Kidney (tissue), 14 donors: ENCODE data around the gene HDC. TPM values are rescaled to one million over a fixed set of nuclear protein-coding genes. Genes with fewer than 3 reads are reported as not detected.

Experiments
- DNase-seq, 5 donors: peaks; one replicate each; pipeline ENCODE4 v3.0.0-alpha.2; 2013 to 2020
- FAIRE-seq: peaks from 2 replicates; lab custom pipeline; 2012; peaks lifted over from hg19 to GRCh38; lab: Jason Lieb, UNC
- H3K27ac ChIP-seq, 2 donors: one replicate each; pipeline ENCODE4 v1.7.0; 2013; ENCODE audit warnings: low read depth in 2 of 2, low read length in 2 of 2, inconsistent platforms in 1 of 2
- H3K27me3 ChIP-seq: one replicate; pipeline ENCODE4 v1.7.1; 2013; ENCODE audit warnings: low read length, inconsistent platforms; ENCODE audit not compliant: control insufficient read depth, insufficient read depth
- H3K36me3 ChIP-seq, 3 donors: one replicate each; pipeline versions ENCODE4 v1.7.0 to v1.7.1; 2013; ENCODE audit warnings: low read length in 3 of 3, control low read depth in 1 of 3, inconsistent platforms in 1 of 3; ENCODE audit not compliant: insufficient read depth in 3 of 3, control insufficient read depth in 2 of 3
- H3K4me1 ChIP-seq, 3 donors: one replicate each; pipeline versions ENCODE4 v1.7.0 to v1.7.1; 2013; ENCODE audit warnings: low read length in 3 of 3, inconsistent platforms in 1 of 3, low read depth in 1 of 3; ENCODE audit not compliant: control insufficient read depth in 2 of 3, insufficient read depth in 2 of 3
- H3K4me3 ChIP-seq, 3 donors: one replicate each; pipeline versions ENCODE4 v1.7.0 to v1.8.1; 2013; ENCODE audit warnings: low read length in 3 of 3, control low read depth in 1 of 3, inconsistent platforms in 1 of 3
- H3K9ac ChIP-seq, 3 donors: one replicate each; pipeline versions ENCODE4 v1.7.0 to v1.7.1; 2013; ENCODE audit warnings: low read length in 3 of 3, control low read depth in 1 of 3, inconsistent platforms in 1 of 3
- H3K9me3 ChIP-seq, 3 donors: one replicate each; pipeline versions ENCODE4 v1.7.0 to v1.7.1; 2013; ENCODE audit warnings: low read length in 3 of 3, control low read depth in 1 of 3, inconsistent platforms in 1 of 3; ENCODE audit not compliant: control insufficient read depth in 2 of 3, insufficient read depth in 1 of 3
- CTCF ChIP-seq: IDR thresholded peaks from 3 replicates; pipeline ENCODE4 v1.5.1; 2012; ENCODE audit warnings: mild to moderate bottlenecking, moderate library complexity, borderline replicate concordance; ENCODE audit not compliant: insufficient read depth; ENCODE audit errors: extremely low read depth
- intact Hi-C: fragments of 100-400 bp; cut with DNase I; formaldehyde crosslinking; loops from one replicate; pipeline ENCODE4 v1.11.1; 2022
- polyA plus RNA-seq: library from polyadenylated mRNA; stranded (reverse); fragments of 350-450 nt; fragmentation: Illumina TruSeq; extraction: RNeasy Lipid Tissue Mini Kit (QIAGEN cat#74804); gene quantifications from one replicate; pipeline ENCODE4 v1.2.3, GENCODE V29; 2014; ENCODE audit warnings: low read depth, low replicate concordance; ENCODE audit not compliant: insufficient read depth
- total RNA-seq: library from RNA; stranded (reverse); fragmentation: NEBNext Ultra II Directional; extraction: Animal tissue kit (Norgen Biotek cat#: 25700); gene quantifications from one replicate; pipeline ENCODE4 v1.2.1, GENCODE V29; 2021
- donor health status: control.
- donor health status: control.
- donor health status: control.
- donor health status: control.
- donor health status: control.
- donor health status: DM: yes; HTN: yes; CAD: no.
- donor health status: Normal renal cell carcinoma (clear cell type).

The HDC gene
- total and polyA plus RNA-seq, 2 donors from 2014 or later: 12.9 TPM; not detected in 1

- intact Hi-C loops: no loop called here
- DNase-seq (no peak), FAIRE-seq (no peak)
- Histone ChIP-seq H3K36me3 (no peaks in the 10 kb centered on the region), H3K9me3 (no peaks in the 10 kb centered on the region), H3K27ac (no peak overlapping the region), H3K4me1 (peaks cover 0 to 3% (median 0%) of the 10 kb centered on the region in 3 donors), H3K9ac (no peak overlapping the region), H3K27me3 (no peaks in the 10 kb centered on the region), H3K4me3 (no peak overlapping the region)
- no peak for TF ChIP-seq CTCF
These were observed 15.8 kb downstream of the HDC start for GRCh38 chr15:50249704-50250103.

GRCh38 chr15:50248994-50249582 lies 16.4 kb downstream of the HDC start:
- no peak overlapping the region for H3K4me3 ChIP-seq
- H3K4me1 ChIP-seq: peaks cover 0 to 3% (median 0%) of the 10 kb centered on the region in 3 donors
- DNase-seq (no peak), FAIRE-seq (no peak)
- H3K27ac ChIP-seq: no peak overlapping the region
- no peaks in the 10 kb centered on the region for H3K9me3 ChIP-seq
- TF ChIP-seq CTCF: no peak
- intact Hi-C loops: no loop called here
- H3K9ac ChIP-seq: no peak overlapping the region
- H3K27me3 ChIP-seq: no peaks in the 10 kb centered on the region
- H3K36me3 ChIP-seq: no peaks in the 10 kb centered on the region

GRCh38 chr15:50247819-50248655 lies 17.5 kb downstream of the HDC start:
- DNase-seq: no peak
- Histone ChIP-seq H3K27me3 (no peaks in the 10 kb centered on the region), H3K36me3 (no peaks in the 10 kb centered on the region), H3K4me1 (peaks cover 0 to 3% (median 0%) of the 10 kb centered on the region in 3 donors), H3K4me3 (no peak overlapping the region), H3K9me3 (no peaks in the 10 kb centered on the region), H3K9ac (no peak overlapping the region), H3K27ac (no peak overlapping the region)
- FAIRE-seq: no peak
- no peak for TF ChIP-seq CTCF
- intact Hi-C loops: no loop called here
